Stomach (tissue), 4 donors: ENCODE data around the gene TMEM40.

Source experiments
- CTCF ChIP-seq, 7 experiments: fragments of 450-650 bp in 4 of 7; fragments of 200-600 bp in 3 of 7; sonication (generic) in 3 of 7; IDR thresholded peaks; one replicate each; pipeline ENCODE4 v1.5.1; 2016 to 2019; ENCODE audit warnings: antibody characterized with exemption in 7 of 7, control low read depth in 2 of 7, mild to moderate bottlenecking in 1 of 7
- POLR2A ChIP-seq, 4 donors: fragments of 450-650 bp; IDR thresholded peaks; one replicate each; pipeline ENCODE4 v1.6.1; 2016; ENCODE audit warnings: antibody characterized with exemption in 4 of 4, control low read depth in 2 of 4, mild to moderate bottlenecking in 1 of 4, moderate library complexity in 1 of 4
- POLR2AphosphoS5 ChIP-seq, 3 donors: sonication (generic); formaldehyde crosslinking; IDR thresholded peaks; one replicate each; pipeline ENCODE4 v1.6.1; 2016; ENCODE audit warnings: antibody characterized with exemption in 3 of 3

DNA sequence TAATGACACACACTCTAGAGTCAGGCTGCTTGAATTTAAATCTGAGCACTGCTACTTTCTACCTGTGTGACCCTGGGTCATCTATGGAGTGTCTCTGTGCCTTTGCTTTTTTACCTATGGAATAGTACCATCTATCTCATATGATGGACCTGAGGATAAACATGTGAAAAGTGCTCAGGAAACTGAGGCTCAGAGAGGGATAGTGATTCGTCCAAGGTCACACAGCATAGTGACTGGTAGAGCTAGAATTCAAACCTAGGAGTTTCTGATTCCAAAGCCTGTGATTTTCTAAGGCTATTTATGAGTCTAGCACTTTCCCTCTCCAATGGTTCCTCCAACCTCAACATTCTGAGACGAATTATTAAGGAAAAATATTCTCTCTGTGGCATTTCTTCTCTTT lies 63.1 kb downstream of the TMEM40 start:
- TF ChIP-seq CTCF (IDR thresholded peaks at IDR 0.05), result no peak
- TF ChIP-seq POLR2AphosphoS5 (IDR thresholded peaks at IDR 0.05), result no peak
- TF ChIP-seq POLR2A (IDR thresholded peaks at IDR 0.05), result no peak
